ENCODE results near the gene ADGRB3.

GRCh38 chr6:68654134-68654533, 19.1 kb downstream of the ADGRB3 start:
- no peak for TF ChIP-seq EZH2 (IDR thresholded peaks at IDR 0.05; ENCODE audit: low read length, unreplicated experiment)
- TF ChIP-seq CTCF (conservative IDR thresholded peaks at IDR 0.05; ENCODE audit: low read depth, low read length): no peak
- TF ChIP-seq EZH2phosphoT487 (IDR thresholded peaks at IDR 0.05; ENCODE audit: borderline replicate concordance, low read length): no peak
